GM12864 (cell line): ENCODE data around the gene HDAC7.

Source experiments
- DNase-seq: peaks from one replicate; pipeline ENCODE4 v3.0.0-alpha.2; 2011; ENCODE audit warnings: low read depth
- H3K4me3 ChIP-seq: 2 replicates; pipeline ENCODE4 v1.5.1; 2011; ENCODE audit warnings: mild to moderate bottlenecking, low read depth, low read length, control low read depth
- TF ChIP-seq, protein P1 (sequence below): IDR thresholded peaks from 2 replicates; pipeline ENCODE4 v1.5.1; 2011; ENCODE audit warnings: low read depth, mild to moderate bottlenecking, moderate library complexity, low read length, control low read depth, inconsistent platforms; ENCODE audit errors: missing control alignments

Gene HDAC7

DNA sequence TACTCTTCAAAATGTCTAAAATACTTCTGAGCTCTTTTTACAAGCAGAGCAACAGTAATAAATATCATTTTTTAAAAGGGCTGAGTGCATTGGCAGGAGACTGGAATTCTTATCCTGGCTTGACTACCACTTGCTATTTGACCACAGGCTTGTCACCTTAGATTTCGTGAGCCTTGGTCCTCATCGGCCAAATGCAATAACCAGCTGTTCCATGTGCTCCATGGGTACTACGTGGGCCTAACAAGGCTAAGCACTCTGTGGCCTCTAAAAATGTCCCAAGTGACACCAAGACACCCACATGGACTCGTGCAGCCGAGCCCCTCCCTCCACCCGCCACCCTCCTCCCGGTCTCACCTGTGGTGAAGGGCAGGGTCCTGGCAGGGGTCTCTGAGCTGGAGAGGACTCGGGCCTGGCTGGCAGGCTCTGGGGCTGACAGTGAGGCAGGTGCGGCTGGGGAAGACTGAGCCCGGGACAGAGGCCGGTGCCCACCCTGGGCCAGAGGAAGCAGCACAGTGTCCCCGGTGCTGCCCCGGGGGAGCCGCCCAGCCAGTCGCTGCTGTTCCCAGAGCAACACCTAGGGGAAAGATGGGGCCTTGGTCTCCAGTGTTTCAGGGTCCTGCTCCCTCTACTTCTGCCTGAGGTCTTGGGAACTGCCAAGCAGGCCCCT, 26.6 kb downstream of the HDAC7 start:
- no peak overlapping the region for H3K4me3 ChIP-seq
- no peak for DNase-seq
- TF ChIP-seq, protein P1, sequence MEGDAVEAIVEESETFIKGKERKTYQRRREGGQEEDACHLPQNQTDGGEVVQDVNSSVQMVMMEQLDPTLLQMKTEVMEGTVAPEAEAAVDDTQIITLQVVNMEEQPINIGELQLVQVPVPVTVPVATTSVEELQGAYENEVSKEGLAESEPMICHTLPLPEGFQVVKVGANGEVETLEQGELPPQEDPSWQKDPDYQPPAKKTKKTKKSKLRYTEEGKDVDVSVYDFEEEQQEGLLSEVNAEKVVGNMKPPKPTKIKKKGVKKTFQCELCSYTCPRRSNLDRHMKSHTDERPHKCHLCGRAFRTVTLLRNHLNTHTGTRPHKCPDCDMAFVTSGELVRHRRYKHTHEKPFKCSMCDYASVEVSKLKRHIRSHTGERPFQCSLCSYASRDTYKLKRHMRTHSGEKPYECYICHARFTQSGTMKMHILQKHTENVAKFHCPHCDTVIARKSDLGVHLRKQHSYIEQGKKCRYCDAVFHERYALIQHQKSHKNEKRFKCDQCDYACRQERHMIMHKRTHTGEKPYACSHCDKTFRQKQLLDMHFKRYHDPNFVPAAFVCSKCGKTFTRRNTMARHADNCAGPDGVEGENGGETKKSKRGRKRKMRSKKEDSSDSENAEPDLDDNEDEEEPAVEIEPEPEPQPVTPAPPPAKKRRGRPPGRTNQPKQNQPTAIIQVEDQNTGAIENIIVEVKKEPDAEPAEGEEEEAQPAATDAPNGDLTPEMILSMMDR, result no peak

DNA sequence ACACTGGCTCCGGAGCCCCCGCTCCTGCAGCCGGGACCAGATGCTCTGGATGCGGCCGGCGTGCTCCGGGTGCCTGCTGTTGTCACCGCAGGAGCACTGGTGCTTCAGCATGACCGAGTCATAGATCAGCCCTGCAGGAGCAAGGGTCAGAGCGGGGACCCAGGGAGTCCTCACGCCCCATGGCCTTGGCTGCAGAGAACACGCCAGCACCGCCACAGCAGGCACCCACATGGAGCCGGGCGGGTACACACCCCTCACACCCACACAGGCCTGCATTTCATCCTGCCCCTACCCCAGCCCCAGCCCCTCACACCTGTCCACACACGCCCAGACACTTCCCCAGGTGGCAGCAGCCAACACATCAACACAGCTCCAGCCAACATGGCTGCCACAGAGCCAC, 27.8 kb downstream of the HDAC7 start:
- no peak overlapping the region for H3K4me3 ChIP-seq
- DNase-seq, result no peak
- TF ChIP-seq, protein P1, result no peak

DNA sequence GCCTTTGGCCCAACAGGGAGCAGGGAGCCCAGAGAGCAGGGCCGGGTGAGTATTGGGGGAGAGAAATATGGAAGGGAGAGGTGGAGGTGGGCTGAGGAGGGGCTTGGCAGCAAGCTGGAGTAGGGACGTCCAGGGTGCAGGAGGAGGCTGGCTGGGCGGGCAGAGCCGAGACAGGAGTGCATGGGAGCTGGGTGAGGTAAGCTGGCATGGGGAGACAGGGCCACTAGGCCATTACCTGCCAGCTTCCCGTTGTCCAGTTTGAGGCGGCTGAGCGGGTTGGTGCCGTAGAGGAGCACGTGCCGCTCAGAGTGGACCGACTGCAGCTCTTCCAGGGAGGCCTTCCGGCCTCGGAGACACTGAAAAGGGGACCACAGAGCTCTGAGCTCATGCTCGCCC, 28.4 kb downstream of the HDAC7 start:
- no peak overlapping the region for H3K4me3 ChIP-seq
- TF ChIP-seq, protein P1, result no peak
- no peak for DNase-seq

DNA sequence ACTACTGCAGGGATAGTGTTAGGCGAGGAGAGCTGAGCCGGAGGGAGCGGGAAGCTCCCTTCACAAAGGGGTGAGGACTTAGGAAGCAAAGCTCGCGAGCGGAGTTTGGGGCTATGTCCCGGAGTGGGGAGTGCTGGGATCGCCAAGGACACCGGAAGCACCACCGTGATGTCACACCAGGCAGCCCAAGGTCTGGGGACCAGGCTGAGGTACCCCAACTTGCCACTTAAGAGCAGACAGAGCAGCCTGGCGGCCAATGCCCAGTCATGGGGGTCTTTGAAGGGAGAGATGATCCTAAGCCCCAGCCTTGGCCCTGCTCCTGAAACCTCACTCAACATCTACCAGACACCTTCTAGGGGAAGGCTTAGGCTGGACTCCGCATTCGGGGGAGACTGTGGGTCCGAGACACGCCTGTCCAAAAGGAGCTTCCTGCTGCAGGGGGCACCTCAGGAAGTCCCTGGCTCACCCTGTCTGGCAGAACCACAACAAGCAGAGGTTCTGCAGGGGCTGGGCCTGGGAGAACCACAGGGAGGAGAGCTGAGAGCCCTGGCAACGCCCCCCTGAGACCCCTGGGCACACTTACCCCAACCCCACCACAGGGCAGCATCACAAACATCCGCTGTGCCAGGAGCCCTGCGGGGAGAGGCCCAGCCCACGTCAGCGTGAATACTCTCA, 28.9 kb downstream of the HDAC7 start:
- DNase-seq, result no peak
- H3K4me3 ChIP-seq, result no peak overlapping the region
- TF ChIP-seq, protein P1, result no peak

DNA sequence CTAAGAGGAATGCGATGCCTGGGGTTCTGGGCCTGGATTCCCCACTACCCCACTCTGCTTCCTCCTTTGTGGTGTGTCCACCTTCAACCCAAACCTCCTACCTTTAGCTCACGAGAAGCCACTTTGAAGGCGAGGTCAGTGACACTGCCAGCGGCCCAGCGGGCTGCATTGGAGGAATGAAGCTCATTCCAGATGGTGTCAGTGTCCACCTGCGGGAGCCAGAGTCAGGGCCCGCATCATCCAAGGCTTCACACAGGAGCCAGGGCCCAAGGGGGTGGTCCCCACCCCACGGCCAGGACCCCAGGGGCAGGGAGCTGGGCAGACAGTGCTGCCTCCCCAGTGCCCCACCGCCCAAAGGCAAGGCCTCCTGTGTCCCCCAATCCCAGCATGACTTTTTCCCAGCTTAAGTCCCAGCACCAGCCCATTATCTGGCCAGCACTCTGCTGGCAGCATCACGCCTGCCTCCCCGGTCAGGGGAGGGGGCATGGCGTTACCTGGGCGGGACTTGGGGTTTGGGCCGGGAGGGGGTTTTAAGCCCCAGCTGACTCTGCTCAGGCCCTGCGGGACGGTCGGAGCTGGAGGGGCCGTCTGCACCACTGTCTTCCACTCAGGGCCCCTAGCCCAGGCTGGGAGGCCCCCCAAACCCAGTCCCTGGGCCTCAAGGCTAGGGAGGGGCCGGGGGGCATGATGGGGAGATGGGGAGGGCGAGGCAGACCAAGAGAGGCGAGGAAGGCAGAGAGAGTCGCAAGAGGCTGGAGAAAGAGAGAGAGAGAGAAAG, 29.8 kb downstream of the HDAC7 start:
- no peak for DNase-seq
- TF ChIP-seq, protein P1, result no peak
- H3K4me3 ChIP-seq, result no peak overlapping the region

DNA sequence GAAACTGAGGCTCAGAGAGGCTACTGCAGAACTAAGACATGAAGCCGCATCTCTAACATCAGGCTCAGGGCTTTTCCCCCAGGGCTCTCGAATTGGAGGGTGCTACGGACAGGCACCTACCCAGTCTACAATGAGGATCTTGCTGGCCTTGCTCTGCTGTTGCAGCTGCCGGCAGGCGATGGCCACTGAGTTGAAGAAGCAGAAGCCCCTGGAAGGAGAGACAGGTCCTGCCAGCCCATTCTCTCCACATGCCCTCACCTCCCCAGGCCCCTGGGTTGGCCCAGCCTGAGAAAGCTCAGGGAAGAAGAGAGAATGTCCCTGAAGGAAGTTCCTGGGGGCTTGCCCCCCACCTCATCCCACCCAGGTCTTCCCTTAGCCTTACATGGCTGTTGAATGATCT, 30.6 kb downstream of the HDAC7 start:
- no peak overlapping the region for H3K4me3 ChIP-seq
- TF ChIP-seq, protein P1, result no peak
- no peak for DNase-seq
